Skeletal muscle tissue (tissue), 4 donors: Measurements from ENCODE around the gene HMGCL. TPM values are rescaled to one million over a fixed set of nuclear protein-coding genes. Genes with fewer than 3 reads are reported as not detected.
A peak's percentile ranks its signal among the peaks of the same experiment; 100 is the strongest.

ENCODE experiments used
- H3K27ac ChIP-seq: one replicate; pipeline ENCODE4 v1.7.0; 2013; ENCODE audit warnings: mild to moderate bottlenecking, low read depth, low read length, inconsistent platforms
- H3K27me3 ChIP-seq, 3 donors: one replicate each; pipeline ENCODE4 v1.7.0; 2013; ENCODE audit warnings: low read length in 3 of 3; ENCODE audit not compliant: control insufficient read depth in 3 of 3, insufficient read depth in 3 of 3
- H3K36me3 ChIP-seq, 3 donors: one replicate each; pipeline ENCODE4 v1.7.0; 2013; ENCODE audit warnings: low read length in 3 of 3; ENCODE audit not compliant: control insufficient read depth in 3 of 3, insufficient read depth in 3 of 3
- H3K4me1 ChIP-seq, 3 donors: one replicate each; pipeline ENCODE4 v1.7.0; 2013; ENCODE audit warnings: low read length in 3 of 3, mild to moderate bottlenecking in 3 of 3; ENCODE audit not compliant: control insufficient read depth in 3 of 3, insufficient read depth in 3 of 3
- H3K4me3 ChIP-seq, 3 donors: one replicate each; pipeline ENCODE4 v1.7.0; 2013; ENCODE audit warnings: low read length in 3 of 3
- H3K9ac ChIP-seq, 3 donors: one replicate each; pipeline ENCODE4 v1.7.0; 2013; ENCODE audit warnings: low read length in 3 of 3, mild to moderate bottlenecking in 3 of 3, moderate library complexity in 2 of 3, low read depth in 1 of 3
- H3K9me3 ChIP-seq, 3 donors: one replicate each; pipeline ENCODE4 v1.7.0; 2013; ENCODE audit warnings: low read length in 3 of 3; ENCODE audit not compliant: control insufficient read depth in 3 of 3
- total RNA-seq: library from RNA; depleted of rRNA; stranded (reverse); fragments of >200 nt; gene quantifications from one replicate; pipeline ENCODE4 v1.2.3, GENCODE V29; 2014
- donor health status: Osteomylitis.

HMGCL gene
- total RNA-seq, 1 donor from 2014 or later: 31.3 TPM

DNA sequence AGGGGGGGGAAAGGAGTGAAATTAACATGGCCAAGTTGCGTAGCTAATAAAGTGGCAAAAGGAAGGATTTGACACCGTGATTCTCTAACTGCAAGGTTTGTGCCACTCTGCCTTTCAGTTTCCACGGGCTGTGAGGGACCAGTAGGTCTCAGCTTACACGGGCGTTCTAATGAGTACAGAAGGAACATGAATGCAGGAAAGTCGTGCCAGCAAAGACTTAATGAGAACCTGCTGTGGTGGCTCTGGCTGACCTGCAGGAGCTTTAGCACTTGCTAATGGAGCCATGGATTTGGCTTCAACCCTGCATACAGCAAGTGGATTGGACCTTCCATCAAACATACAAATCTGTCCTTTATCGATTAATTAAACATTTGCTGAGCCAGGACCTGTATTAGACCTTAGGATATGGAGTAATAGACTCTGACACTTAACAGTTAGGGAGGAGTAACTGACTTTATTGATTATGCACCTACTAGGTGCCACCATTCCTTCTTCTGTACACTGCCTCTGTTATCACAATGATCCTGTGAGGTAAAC, 62.1 kb downstream of the HMGCL start:
- peak overlapping the region in 2 of 3 donors; percentile 17 to 33 for H3K9ac ChIP-seq
- H3K27ac ChIP-seq: no peak overlapping the region
- H3K9me3 ChIP-seq: no peaks in the 10 kb centered on the region
- H3K27me3 ChIP-seq: no peaks in the 10 kb centered on the region
- H3K4me3 ChIP-seq: no peak overlapping the region
- H3K4me1 ChIP-seq: peaks cover 45 to 49% (median 47%) of the 10 kb centered on the region in 3 donors
- H3K36me3 ChIP-seq: peaks cover 13 to 26% (median 15%) of the 10 kb centered on the region in 3 donors

DNA sequence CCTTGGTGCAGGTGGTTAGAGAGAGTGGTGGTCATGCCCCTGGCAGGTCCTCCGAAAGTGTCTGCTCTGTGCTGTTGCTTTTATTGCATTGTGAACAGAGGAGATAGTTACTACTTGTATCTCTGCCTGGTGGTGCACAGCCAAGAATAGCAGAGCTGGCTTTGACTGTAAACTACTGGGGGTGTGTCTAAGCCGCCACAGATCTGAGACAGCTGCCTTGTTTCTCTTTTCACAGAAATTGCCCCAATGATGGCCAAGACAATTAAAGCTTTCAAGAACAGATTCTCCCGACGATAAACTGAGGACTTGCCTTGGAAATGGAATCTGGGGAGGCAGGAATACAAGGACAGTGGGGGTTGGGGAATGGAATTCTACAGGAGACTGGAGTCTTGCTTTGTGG, 66.0 kb downstream of the HMGCL start:
- no peaks in the 10 kb centered on the region for H3K27me3 ChIP-seq
- no peaks in the 10 kb centered on the region for H3K9me3 ChIP-seq
- H3K36me3 ChIP-seq: peaks cover 41 to 54% (median 44%) of the 10 kb centered on the region in 3 donors
- H3K27ac ChIP-seq: no peak overlapping the region
- no peak overlapping the region for H3K4me3 ChIP-seq
- peaks cover 47 to 52% (median 48%) of the 10 kb centered on the region in 3 donors for H3K4me1 ChIP-seq
- peak overlapping the region in 2 of 3 donors; percentile 57 to 62 for H3K9ac ChIP-seq

DNA sequence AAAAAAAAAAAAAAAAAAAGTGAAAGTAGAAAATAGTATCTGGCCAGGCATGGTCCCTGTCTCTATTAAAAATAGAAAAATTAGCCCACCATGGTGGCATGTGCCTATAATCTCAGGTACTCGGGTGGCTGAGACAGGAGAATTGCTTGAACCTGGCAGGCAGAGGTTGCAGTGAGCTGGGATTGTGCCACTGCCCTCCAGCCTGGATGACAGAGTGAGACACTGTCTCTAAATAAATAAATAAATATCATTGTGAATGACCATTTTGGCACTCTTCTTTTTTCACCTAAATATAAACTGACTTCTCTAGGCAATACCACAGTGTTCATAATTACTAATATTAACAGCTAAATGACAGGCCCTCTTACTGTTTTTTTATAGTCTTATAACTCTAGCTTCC, 67.4 kb downstream of the HMGCL start:
- Histone ChIP-seq H3K36me3 (peaks cover 55 to 68% (median 58%) of the 10 kb centered on the region in 3 donors), H3K27ac (no peak overlapping the region), H3K27me3 (no peaks in the 10 kb centered on the region), H3K4me3 (no peak overlapping the region), H3K9me3 (no peaks in the 10 kb centered on the region), H3K4me1 (peaks cover 37 to 41% (median 39%) of the 10 kb centered on the region in 3 donors), H3K9ac (no peak overlapping the region)

DNA sequence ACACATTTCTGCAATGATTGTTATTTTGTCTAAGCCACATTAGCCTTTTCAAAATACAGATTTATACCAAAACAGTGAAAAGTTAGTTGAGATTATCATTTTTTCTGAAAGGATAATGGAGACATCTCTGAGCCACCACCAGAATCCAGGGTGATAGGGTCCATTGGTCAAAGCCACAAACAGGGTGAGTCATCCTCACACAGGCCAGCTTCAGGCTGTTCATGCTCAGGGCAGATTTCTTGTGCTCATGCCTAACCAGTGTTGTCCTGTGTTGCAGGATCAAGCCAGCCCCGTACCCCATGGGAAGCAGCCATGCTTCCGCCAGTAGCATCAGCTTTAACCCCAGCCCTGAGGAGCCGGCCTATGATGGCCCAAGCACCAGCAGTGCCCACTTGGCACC, 68.6 kb downstream of the HMGCL start:
- H3K4me1 ChIP-seq: peaks cover 30 to 35% (median 32%) of the 10 kb centered on the region in 3 donors
- H3K9me3 ChIP-seq: no peaks in the 10 kb centered on the region
- no peak overlapping the region for H3K9ac ChIP-seq
- peaks cover 64 to 77% (median 69%) of the 10 kb centered on the region in 3 donors for H3K36me3 ChIP-seq
- H3K27ac ChIP-seq: no peak overlapping the region
- H3K27me3 ChIP-seq: no peaks in the 10 kb centered on the region
- H3K4me3 ChIP-seq: no peak overlapping the region

DNA sequence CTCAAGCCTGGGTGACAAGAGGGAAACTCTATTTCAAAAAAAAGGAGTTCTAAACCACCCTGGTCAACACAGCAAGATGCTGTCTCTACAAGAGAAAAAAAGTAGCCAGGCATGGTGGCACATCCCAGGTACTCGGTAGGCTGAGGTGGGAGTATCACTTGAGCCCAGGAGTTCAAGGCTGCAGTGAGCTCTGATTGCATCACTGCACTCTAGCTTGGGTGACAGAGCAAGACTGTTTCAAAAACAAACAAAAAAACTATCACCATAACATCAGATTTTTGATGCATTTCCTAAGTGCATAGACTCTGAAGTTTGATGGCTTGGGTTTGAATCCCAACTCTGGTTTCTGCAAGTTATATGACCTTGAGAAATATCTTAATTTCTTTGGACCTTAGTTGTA, 72.3 kb downstream of the HMGCL start:
- H3K9ac ChIP-seq: no peak overlapping the region
- H3K27ac ChIP-seq: no peak overlapping the region
- H3K4me1 ChIP-seq: peaks cover 3 to 10% (median 6%) of the 10 kb centered on the region in 3 donors
- peaks cover 66 to 76% (median 68%) of the 10 kb centered on the region in 3 donors for H3K36me3 ChIP-seq
- H3K4me3 ChIP-seq: no peak overlapping the region
- no peaks in the 10 kb centered on the region for H3K9me3 ChIP-seq
- no peaks in the 10 kb centered on the region for H3K27me3 ChIP-seq

Other genes starting within 250 kb of the HMGCL start
- 1,434 TPM for gene RPL11, start 133.6 kb downstream of the HMGCL start, total RNA-seq
- gene ELOA, start 82.0 kb downstream of the HMGCL start, total RNA-seq: 14.1 TPM
- gene PITHD1, start 47.0 kb downstream of the HMGCL start, total RNA-seq: 53.2 TPM
- 21.9 TPM for gene LYPLA2, start 34.3 kb downstream of the HMGCL start, total RNA-seq
- gene GALE, start 24.7 kb downstream of the HMGCL start, total RNA-seq: 17.2 TPM
- 21.9 TPM for gene FUCA1, start 42.9 kb upstream of the HMGCL start, total RNA-seq
- gene CNR2, start 87.9 kb upstream of the HMGCL start, total RNA-seq: under 0.01 TPM
- 62.6 TPM for gene PNRC2, start 134.4 kb upstream of the HMGCL start, total RNA-seq
- gene SRSF10, start 154.9 kb upstream of the HMGCL start, total RNA-seq: 65.2 TPM